Measurements from ENCODE around the gene RPL28. TPM values are rescaled to one million over a fixed set of nuclear protein-coding genes. Genes with fewer than 3 reads are reported as not detected.

The RPL28 gene
- total RNA-seq, 1 donor from 2014 or later = 1,547 TPM

DNA sequence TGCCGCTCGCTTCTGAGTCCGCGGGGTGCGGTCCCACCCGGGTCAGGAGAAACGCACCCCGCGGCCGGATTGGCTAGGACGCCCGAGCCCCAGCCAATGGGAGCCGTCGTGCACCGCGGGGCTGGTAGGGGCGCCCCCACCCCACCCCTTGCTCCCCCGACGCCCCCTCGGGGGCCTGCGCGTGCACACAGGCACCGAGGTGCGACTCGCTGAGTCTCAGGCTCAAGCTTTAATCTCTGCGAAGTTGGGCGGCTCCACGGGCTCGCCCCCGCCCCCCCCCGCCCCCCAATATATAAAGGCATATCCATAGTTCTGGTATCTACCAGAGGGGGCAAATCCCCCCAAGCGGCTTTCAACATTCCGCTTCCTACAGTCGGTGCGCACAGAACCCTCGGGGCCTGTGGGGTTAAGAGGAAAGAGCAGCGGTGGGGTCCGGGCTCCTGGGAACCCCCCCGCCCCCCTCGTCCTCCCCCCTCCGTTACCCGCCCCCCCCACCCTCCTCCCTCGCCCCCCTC is 31.0 kb upstream of the RPL28 start, which contains the start of gene COX6B2:
Gene COX6B2, minus strand, starts transcription at position 22 of the 515 bp plus-strand sequence. CDS start 198 bp downstream, outside the sequence.
- no peaks in the 10 kb centered on the region for H3K36me3 Mint-ChIP-seq (ENCODE audit: insufficient read depth)
- no peak for DNase-seq (ENCODE audit: low spot score, unreplicated experiment)
- H3K4me3 Mint-ChIP-seq (ENCODE audit: low read depth) = peak within 1 kb of the TSS; percentile 42
- no peak within 1 kb of the TSS for H3K27ac Mint-ChIP-seq
- no peaks in the 10 kb centered on the region for H3K4me1 Mint-ChIP-seq (ENCODE audit: low read depth)
- TF ChIP-seq, protein P1, sequence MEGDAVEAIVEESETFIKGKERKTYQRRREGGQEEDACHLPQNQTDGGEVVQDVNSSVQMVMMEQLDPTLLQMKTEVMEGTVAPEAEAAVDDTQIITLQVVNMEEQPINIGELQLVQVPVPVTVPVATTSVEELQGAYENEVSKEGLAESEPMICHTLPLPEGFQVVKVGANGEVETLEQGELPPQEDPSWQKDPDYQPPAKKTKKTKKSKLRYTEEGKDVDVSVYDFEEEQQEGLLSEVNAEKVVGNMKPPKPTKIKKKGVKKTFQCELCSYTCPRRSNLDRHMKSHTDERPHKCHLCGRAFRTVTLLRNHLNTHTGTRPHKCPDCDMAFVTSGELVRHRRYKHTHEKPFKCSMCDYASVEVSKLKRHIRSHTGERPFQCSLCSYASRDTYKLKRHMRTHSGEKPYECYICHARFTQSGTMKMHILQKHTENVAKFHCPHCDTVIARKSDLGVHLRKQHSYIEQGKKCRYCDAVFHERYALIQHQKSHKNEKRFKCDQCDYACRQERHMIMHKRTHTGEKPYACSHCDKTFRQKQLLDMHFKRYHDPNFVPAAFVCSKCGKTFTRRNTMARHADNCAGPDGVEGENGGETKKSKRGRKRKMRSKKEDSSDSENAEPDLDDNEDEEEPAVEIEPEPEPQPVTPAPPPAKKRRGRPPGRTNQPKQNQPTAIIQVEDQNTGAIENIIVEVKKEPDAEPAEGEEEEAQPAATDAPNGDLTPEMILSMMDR (IDR thresholded peaks at IDR 0.05; ENCODE audit: unreplicated experiment) = no peak
- peaks cover 78% of the 10 kb centered on the region for H3K27me3 Mint-ChIP-seq
- no peaks in the 10 kb centered on the region for H3K9me3 Mint-ChIP-seq (ENCODE audit: low read depth)

DNA sequence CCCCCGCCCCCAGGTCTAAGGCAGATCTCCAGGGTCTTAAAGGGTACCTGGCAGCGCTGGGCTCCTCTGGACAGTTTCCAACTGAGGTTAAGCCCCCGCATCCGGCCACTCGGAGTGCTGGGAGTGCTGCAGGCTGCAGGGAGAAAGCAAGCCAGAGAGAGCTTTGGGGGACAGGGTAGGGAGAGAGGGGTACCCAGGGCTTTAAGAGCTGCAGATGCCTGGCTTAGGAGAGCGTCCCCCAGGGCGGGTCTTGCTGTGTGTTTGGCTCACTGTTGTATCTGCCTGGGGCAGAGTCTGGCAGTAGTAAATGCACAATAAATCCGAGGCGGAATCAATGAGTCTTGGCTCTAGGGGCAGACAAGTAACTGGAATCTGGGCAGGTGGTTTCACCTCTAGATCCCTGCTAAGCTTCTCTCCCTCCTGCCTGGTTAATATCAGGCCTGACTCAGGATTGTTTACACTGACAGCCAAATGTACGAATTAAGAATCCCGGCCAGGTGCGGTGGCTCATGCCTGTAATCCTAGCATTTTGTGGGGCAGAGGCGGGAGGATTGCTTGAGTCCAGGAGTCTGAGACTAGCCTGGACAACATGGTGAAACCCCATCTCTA is 30.4 kb upstream of the RPL28 start:
- Mint-ChIP-seq H3K27ac (no peak overlapping the region), H3K4me3 (ENCODE audit: low read depth) (no peak overlapping the region), H3K27me3 (peaks cover 78% of the 10 kb centered on the region), H3K36me3 (ENCODE audit: insufficient read depth) (no peaks in the 10 kb centered on the region), H3K4me1 (ENCODE audit: low read depth) (no peaks in the 10 kb centered on the region), H3K9me3 (ENCODE audit: low read depth) (no peaks in the 10 kb centered on the region)
- TF ChIP-seq, protein P1 (IDR thresholded peaks at IDR 0.05; ENCODE audit: unreplicated experiment) = no peak
- DNase-seq (ENCODE audit: low spot score, unreplicated experiment) = no peak

DNA sequence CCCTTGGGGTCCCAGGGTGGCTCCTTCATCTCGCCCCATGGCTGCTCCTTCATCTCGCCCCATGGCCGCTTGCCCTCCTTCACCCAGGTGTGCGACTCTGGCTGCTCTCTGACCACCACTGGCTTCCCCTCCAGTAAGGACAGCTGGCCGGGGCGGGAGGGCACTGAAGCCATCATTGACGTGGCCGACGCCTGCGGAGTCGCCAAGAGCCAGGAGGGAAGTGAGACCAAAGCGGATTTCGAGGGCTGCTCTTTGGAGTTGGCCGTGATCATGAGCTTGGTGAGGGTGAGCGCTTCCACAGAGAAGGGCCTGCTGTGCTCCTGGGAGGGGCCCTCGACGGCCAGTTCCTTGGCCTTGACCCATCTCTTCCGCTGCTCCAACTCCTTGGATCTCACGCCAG is 27.2 kb upstream of the RPL28 start:
- no peaks in the 10 kb centered on the region for H3K9me3 Mint-ChIP-seq (ENCODE audit: low read depth)
- TF ChIP-seq, protein P1 (IDR thresholded peaks at IDR 0.05; ENCODE audit: unreplicated experiment) = no peak
- H3K4me1 Mint-ChIP-seq (ENCODE audit: low read depth) = no peaks in the 10 kb centered on the region
- no peaks in the 10 kb centered on the region for H3K36me3 Mint-ChIP-seq (ENCODE audit: insufficient read depth)
- H3K4me3 Mint-ChIP-seq (ENCODE audit: low read depth) = no peak overlapping the region
- no peak overlapping the region for H3K27ac Mint-ChIP-seq
- peaks cover 46% of the 10 kb centered on the region for H3K27me3 Mint-ChIP-seq
- no peak for DNase-seq (ENCODE audit: low spot score, unreplicated experiment)

DNA sequence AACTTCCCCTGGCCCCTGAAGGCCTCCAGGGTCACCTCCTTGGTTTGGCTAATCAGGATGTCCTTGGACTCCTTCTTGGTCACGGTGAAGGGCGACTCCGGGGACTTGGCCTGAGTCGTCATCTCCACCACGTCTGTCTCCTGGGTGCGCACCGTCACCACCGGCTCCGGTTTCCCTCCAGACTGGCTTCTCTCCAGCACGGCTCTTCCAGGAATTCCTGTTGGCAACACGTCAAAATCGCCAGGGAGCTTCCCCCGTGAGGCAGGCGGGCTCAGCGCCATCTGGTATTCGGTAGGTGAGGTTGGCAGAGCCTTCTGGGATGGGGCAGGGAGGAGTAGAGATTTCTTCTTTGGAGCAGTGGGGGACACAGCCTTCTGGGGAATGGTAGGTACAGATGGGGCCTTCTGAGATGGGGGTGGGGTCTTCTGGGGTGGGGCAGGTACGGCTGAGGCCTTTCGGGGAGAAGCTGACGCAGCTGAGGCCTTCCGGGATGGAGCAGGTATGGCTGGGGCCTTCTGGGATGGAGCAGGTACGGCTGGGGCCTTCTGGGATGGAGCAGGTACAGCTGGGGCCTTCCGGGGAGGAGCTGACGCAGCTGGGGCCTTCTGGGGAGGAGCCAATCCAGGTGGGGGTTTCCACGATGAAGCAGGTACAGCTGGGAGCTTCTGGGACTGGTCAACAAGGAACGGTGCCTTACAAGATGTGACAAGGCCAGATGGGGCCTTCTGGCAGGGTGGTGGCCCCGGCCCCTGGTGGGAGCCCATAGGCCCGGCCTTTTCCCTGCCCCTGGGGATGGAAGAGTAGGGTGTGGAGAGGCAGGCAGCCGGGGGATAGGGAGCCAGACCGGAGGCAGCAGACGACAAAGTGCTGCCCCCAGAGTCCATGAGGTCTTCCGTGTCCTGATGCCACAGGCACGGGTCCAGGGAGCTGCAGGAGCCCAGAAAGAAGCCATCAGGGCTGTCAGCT is 26.5 kb upstream of the RPL28 start:
- H3K27me3 Mint-ChIP-seq = peaks cover 49% of the 10 kb centered on the region
- TF ChIP-seq, protein P1 (IDR thresholded peaks at IDR 0.05; ENCODE audit: unreplicated experiment) = no peak
- H3K27ac Mint-ChIP-seq = no peak overlapping the region
- no peaks in the 10 kb centered on the region for H3K4me1 Mint-ChIP-seq (ENCODE audit: low read depth)
- no peak overlapping the region for H3K4me3 Mint-ChIP-seq (ENCODE audit: low read depth)
- no peak for DNase-seq (ENCODE audit: low spot score, unreplicated experiment)
- no peaks in the 10 kb centered on the region for H3K36me3 Mint-ChIP-seq (ENCODE audit: insufficient read depth)
- no peaks in the 10 kb centered on the region for H3K9me3 Mint-ChIP-seq (ENCODE audit: low read depth)

DNA sequence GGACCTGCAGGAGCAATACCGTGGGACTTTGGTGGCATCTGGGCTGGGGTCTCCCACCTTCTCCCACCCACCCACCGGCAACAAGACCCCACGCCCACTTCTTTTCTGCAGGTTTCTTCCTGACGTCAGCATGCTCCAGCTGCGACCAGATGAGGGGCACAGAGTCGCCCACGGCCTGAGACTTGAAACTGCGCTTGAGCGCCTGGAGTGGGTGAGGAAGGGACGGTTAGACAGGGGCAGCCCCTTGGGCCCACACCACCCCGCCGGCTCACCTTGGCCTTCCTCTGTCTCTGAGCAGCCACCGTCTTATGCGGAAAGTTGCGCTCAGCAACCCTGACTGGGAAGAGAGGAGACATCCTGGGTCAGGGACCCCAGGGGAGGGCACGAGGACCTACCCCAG is 24.8 kb upstream of the RPL28 start:
- Mint-ChIP-seq H3K4me3 (ENCODE audit: low read depth) (no peak overlapping the region), H3K36me3 (ENCODE audit: insufficient read depth) (no peaks in the 10 kb centered on the region), H3K9me3 (ENCODE audit: low read depth) (no peaks in the 10 kb centered on the region), H3K27ac (no peak overlapping the region), H3K4me1 (ENCODE audit: low read depth) (no peaks in the 10 kb centered on the region), H3K27me3 (peaks cover 43% of the 10 kb centered on the region)
- TF ChIP-seq, protein P1 (IDR thresholded peaks at IDR 0.05; ENCODE audit: unreplicated experiment) = no peak
- DNase-seq (ENCODE audit: low spot score, unreplicated experiment) = no peak
